Stimulated activated naive CD8-positive, alpha-beta T cell treated with anti-CD3 and anti-CD28 coated beads, Interleukin-15, amount 100 ng/mL, for 72 hours (primary cell): ENCODE measurements around the gene DNAI1.
A peak's percentile ranks its signal among the peaks of the same experiment; 100 is the strongest.
"Not testable (repeated sequence)": the region's sequence is repeated elsewhere in the genome, so short reads cannot be mapped to it uniquely, and the experiment has no call there.

Experiments used
- ATAC-seq: fragments of 150-1000 bp; cut with Tn5 transposase; 2 replicates; pipeline ENCODE4 v1.10.0; 2021; ENCODE audit warnings: mild to moderate bottlenecking, moderate library complexity
- DNase-seq, 2 donors: peaks; one replicate each; pipeline ENCODE4 v3.0.0; 2021 to 2022
- H3K27ac Mint-ChIP-seq, 2 donors: one replicate each; pipeline ENCODE4 v1.8.0; 2022; ENCODE audit warnings: mild to moderate bottlenecking in 2 of 2, mixed read lengths in 2 of 2, moderate library complexity in 2 of 2
- H3K27me3 Mint-ChIP-seq: one replicate; pipeline ENCODE4 v1.8.0; 2022; ENCODE audit warnings: mixed read lengths
- H3K4me1 Mint-ChIP-seq: one replicate; pipeline ENCODE4 v1.8.0; 2022; ENCODE audit warnings: mild to moderate bottlenecking, mixed read lengths
- H3K4me3 Mint-ChIP-seq, 2 donors: one replicate each; pipeline ENCODE4 v1.8.0; 2022; ENCODE audit warnings: mild to moderate bottlenecking in 2 of 2, mixed read lengths in 2 of 2, moderate library complexity in 1 of 2
- H3K9me3 Mint-ChIP-seq, 2 donors: one replicate each; pipeline ENCODE4 v1.8.0; 2022; ENCODE audit warnings: mixed read lengths in 2 of 2

Gene DNAI1

GRCh38 chr9:34522091-34522887 lies 63.7 kb downstream of the DNAI1 start:
- Mint-ChIP-seq H3K27ac (peak overlapping the region in 1 of 2 donors; percentile 0), H3K9me3 (no peaks in the 10 kb centered on the region), H3K4me3 (peak overlapping the region; percentile 58 to 64), H3K27me3 (peaks cover 40% of the 10 kb centered on the region), H3K4me1 (peaks cover 24% of the 10 kb centered on the region)
- DNase-seq (no peak), ATAC-seq (no peak)

DNA sequence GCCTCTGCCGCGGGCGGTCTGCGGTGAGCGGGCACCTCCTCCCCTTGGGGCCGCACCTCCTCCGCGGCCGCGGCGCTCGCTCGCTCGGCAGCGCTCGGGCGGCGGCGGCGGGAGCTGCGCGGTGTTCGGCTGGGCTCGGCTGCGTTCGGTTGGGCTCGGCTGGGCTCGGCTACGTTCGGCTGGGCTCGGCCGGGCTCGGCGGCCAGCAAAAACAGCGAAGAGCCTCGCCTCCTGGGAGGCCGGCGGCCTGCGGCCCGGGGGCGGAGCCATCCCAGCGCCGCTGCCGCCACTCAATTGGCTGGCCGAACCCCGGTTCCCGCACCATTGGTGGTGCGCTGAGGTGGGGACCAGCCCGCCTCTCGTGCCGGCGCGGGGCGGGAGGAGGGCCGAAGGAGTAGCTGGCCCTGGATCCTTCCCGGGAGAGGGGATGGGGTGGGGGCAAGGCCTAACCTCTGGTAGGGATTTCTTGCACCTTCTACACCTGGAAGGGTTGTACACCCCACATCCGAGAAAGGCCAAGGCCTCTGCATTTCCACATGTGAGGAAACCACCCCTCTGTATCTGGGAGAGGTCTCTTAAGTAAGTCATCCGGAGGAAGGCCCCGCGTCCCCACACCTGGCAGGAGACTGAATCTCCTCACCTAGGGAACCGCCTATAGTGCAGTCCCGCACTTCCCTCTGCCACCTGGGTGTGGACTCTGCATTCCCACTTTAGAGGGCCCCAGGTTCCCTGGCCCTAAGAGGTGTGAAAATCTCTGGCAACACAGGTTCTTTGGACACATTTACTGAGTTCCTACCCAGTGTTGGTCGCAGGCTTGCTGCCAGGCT lies 64.6 kb downstream of the DNAI1 start, which contains the start of gene ENHO:
TSS of gene ENHO (minus strand) at position 20 of the 827 bp plus-strand sequence. CDS start 1,295 bp downstream, outside the sequence.
- DNase-seq (peak; percentile 92 to 95), ATAC-seq (peak; percentile 95)
- Mint-ChIP-seq H3K4me3 (peak within 1 kb of the TSS; percentile 61 to 64), H3K4me1 (peaks cover 24% of the 10 kb centered on the region), H3K27ac (peak within 1 kb of the TSS in 1 of 2 donors; percentile 0), H3K9me3 (no peaks in the 10 kb centered on the region), H3K27me3 (peaks cover 40% of the 10 kb centered on the region)

- no peak overlapping the region for H3K27ac Mint-ChIP-seq
- no peak for DNase-seq
- no peak overlapping the region for H3K4me3 Mint-ChIP-seq
- H3K9me3 Mint-ChIP-seq, result no peaks in the 10 kb centered on the region
- peaks cover 45% of the 10 kb centered on the region for H3K27me3 Mint-ChIP-seq
- ATAC-seq, result no peak
- H3K4me1 Mint-ChIP-seq, result peaks cover 24% of the 10 kb centered on the region
Measured at GRCh38 chr9:34524349-34524748, 65.7 kb downstream of the DNAI1 start.

- H3K27me3 Mint-ChIP-seq, result peaks cover 57% of the 10 kb centered on the region
- no peak overlapping the region for H3K27ac Mint-ChIP-seq
- no peaks in the 10 kb centered on the region for H3K9me3 Mint-ChIP-seq
- no peak overlapping the region for H3K4me3 Mint-ChIP-seq
- DNase-seq (no peak), ATAC-seq (no peak)
- peaks cover 24% of the 10 kb centered on the region for H3K4me1 Mint-ChIP-seq
Measured at GRCh38 chr9:34526026-34526425, 67.4 kb downstream of the DNAI1 start.

DNA sequence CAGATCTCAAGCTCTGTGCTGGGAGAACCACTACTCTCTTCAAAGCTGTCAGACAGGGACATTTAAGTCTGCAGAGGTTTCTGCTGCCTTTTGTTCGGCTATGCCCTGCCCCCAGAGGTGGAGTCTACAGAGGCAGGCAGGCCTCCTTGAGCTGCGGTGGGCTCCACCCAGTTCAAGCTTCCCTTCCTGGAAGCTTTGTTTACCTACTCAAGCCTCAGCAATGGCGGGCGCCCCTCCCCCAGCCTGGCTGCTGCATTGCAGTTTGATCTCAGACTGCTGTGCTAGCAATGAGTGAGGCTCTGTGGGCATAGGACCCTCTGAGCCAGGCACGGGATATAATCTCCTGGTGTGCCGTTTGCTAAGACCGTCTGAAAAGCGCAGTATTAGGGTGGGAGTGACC lies 73.4 kb downstream of the DNAI1 start:
- H3K27ac Mint-ChIP-seq, result not testable (repeated sequence)

DNA sequence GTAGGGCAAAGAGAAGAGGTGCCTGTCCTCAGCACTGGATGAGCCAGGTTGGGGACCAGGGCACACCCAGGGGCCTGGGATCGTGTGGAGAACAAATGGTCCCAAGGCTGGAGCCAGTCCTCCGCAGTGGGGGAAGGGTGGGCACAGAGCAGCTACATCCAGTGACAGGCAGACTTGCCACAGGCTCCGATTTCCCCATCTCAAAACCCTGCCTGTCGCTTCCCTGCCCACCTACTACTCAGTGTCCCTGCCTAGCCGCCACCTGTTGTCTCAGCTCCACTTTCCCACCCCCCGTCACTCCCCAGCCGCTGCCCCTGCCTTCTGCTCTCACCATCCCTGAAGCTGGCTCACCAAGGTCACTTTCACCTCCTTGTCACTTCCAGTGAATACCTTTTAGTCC lies 78.1 kb downstream of the DNAI1 start:
- H3K27ac Mint-ChIP-seq, result peak overlapping the region in 1 of 2 donors; percentile 3
- DNase-seq (peak in 1 of 2 donors; percentile 1), ATAC-seq (no peak)
- H3K4me1 Mint-ChIP-seq, result no peaks in the 10 kb centered on the region
- H3K27me3 Mint-ChIP-seq, result peaks cover 12% of the 10 kb centered on the region
- H3K9me3 Mint-ChIP-seq, result no peaks in the 10 kb centered on the region
- H3K4me3 Mint-ChIP-seq, result no peak overlapping the region

More for the DNA sequence above, 73.4 kb downstream of the DNAI1 start:
- peaks cover 33% of the 10 kb centered on the region for H3K27me3 Mint-ChIP-seq
- not testable (repeated sequence) for ATAC-seq, H3K9me3 Mint-ChIP-seq, H3K4me3 Mint-ChIP-seq, H3K4me1 Mint-ChIP-seq
- DNase-seq, result peak in 1 of 2 donors; percentile 1

- no peaks in the 10 kb centered on the region for H3K4me1 Mint-ChIP-seq
- no peak for ATAC-seq
- H3K9me3 Mint-ChIP-seq, result no peaks in the 10 kb centered on the region
- peaks cover 26% of the 10 kb centered on the region for H3K27me3 Mint-ChIP-seq
- no peak overlapping the region for H3K4me3 Mint-ChIP-seq
- no peak for DNase-seq
- H3K27ac Mint-ChIP-seq, result no peak overlapping the region
Measured at GRCh38 chr9:34540827-34541226, 82.2 kb downstream of the DNAI1 start.

DNA sequence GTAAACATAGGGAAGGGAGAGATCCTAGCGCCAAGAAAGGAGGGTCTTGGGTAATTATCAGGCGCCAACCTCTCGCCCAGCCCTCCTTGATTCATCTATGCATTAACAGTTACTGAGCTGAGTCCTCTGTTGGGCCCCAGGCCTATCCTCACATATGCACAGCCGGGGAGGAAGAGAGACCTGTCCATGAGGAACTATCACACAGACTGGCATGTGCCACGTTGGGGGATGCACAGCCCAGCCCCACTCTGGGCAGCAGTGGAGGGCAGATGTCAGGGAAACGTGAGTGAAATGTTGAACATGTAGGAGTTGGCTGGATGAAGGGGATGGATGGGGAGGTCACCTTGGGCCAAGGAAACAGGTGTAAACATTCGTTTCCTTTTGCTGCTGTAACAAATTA lies 82.9 kb downstream of the DNAI1 start:
- Mint-ChIP-seq H3K4me3 (no peak overlapping the region), H3K27ac (no peak overlapping the region), H3K27me3 (peaks cover 24% of the 10 kb centered on the region), H3K4me1 (no peaks in the 10 kb centered on the region), H3K9me3 (no peaks in the 10 kb centered on the region)
- no peak for ATAC-seq
- no peak for DNase-seq

DNA sequence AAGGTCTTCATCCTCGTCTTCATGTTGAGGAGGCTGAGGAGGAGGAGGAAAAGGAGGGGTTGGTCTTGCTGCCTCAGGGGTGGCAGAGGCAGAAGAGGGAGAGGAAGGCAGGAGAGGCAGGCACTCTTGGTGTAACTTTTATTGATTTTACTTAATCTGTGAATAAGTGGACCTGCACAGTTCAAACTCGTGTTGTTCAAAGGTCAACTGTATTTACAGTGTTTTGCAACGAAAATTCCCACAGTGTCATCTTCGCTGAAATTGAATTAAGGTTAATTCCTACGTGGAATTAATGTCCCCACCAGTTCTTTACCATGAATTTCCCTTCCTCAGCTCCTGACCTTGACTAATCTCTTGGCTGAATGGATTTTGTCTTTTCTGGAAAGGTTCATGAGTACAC lies 85.4 kb downstream of the DNAI1 start:
- Mint-ChIP-seq H3K4me3 (no peak overlapping the region), H3K9me3 (no peaks in the 10 kb centered on the region), H3K4me1 (no peaks in the 10 kb centered on the region), H3K27me3 (peaks cover 36% of the 10 kb centered on the region), H3K27ac (no peak overlapping the region)
- ATAC-seq, result no peak
- no peak for DNase-seq

GRCh38 chr9:34545497-34545896 lies 86.9 kb downstream of the DNAI1 start:
- H3K27me3 Mint-ChIP-seq, result peaks cover 36% of the 10 kb centered on the region
- no peaks in the 10 kb centered on the region for H3K9me3 Mint-ChIP-seq
- no peak overlapping the region for H3K27ac Mint-ChIP-seq
- H3K4me3 Mint-ChIP-seq, result no peak overlapping the region
- ATAC-seq (no peak), DNase-seq (no peak)
- H3K4me1 Mint-ChIP-seq, result no peaks in the 10 kb centered on the region

- Mint-ChIP-seq H3K9me3 (no peaks in the 10 kb centered on the region), H3K4me3 (no peak overlapping the region), H3K4me1 (no peaks in the 10 kb centered on the region), H3K27ac (no peak overlapping the region), H3K27me3 (peaks cover 36% of the 10 kb centered on the region)
- DNase-seq, result no peak
- ATAC-seq, result no peak
Measured at GRCh38 chr9:34546102-34546833, 87.7 kb downstream of the DNAI1 start.

- DNase-seq, result peak; percentile 59
- H3K27ac Mint-ChIP-seq, result peak overlapping the region in 1 of 2 donors; percentile 56
Measured at GRCh38 chr9:34546834-34547827, 88.5 kb downstream of the DNAI1 start.

GRCh38 chr9:34547960-34548611 lies 89.5 kb downstream of the DNAI1 start:
- H3K4me1 Mint-ChIP-seq, result no peaks in the 10 kb centered on the region
- no peak overlapping the region for H3K27ac Mint-ChIP-seq
- ATAC-seq, result peak; percentile 49

More at GRCh38 chr9:34546834-34547827, 88.5 kb downstream of the DNAI1 start:
- H3K4me3 Mint-ChIP-seq, result no peak overlapping the region
- H3K9me3 Mint-ChIP-seq, result no peaks in the 10 kb centered on the region
- H3K27me3 Mint-ChIP-seq, result peaks cover 36% of the 10 kb centered on the region
- no peaks in the 10 kb centered on the region for H3K4me1 Mint-ChIP-seq
- peak; percentile 68 for ATAC-seq

GRCh38 chr9:34549407-34549732 lies 90.8 kb downstream of the DNAI1 start:
- Mint-ChIP-seq H3K27me3 (peaks cover 38% of the 10 kb centered on the region), H3K9me3 (no peaks in the 10 kb centered on the region), H3K4me3 (no peak overlapping the region), H3K27ac (no peak overlapping the region), H3K4me1 (no peaks in the 10 kb centered on the region)
- ATAC-seq, result no peak
- no peak for DNase-seq

More at GRCh38 chr9:34547960-34548611, 89.5 kb downstream of the DNAI1 start:
- Mint-ChIP-seq H3K9me3 (no peaks in the 10 kb centered on the region), H3K4me3 (no peak overlapping the region), H3K27me3 (peaks cover 36% of the 10 kb centered on the region)
- DNase-seq, result peak; percentile 23 to 27
